Stimulated activated naive B cell treated with anti-CD40 and anti-IgM and Interleukin-4, amounts not matched to agents 10 μg/mL and 1 μg/mL and 100 μg/mL, for 72 hours (primary cell): Measurements from ENCODE around the gene FOXA3.

Source experiments
- ATAC-seq, 2 donors: fragments of 150-1000 bp; cut with Tn5 transposase; replicated peaks; 2 replicates each; pipeline ENCODE4 v1.10.0; 2021; ENCODE audit warnings: moderate library complexity in 1 of 2
- DNase-seq: peaks from one replicate; pipeline ENCODE4 v3.0.0; 2021
- H3K27ac Mint-ChIP-seq: one replicate; pipeline ENCODE4 v1.8.0; 2022; ENCODE audit warnings: mild to moderate bottlenecking, mixed read lengths
- H3K27me3 Mint-ChIP-seq, 2 donors: one replicate each; pipeline ENCODE4 v1.8.0; 2022; ENCODE audit warnings: mixed read lengths in 2 of 2
- H3K36me3 Mint-ChIP-seq, 2 donors: one replicate each; pipeline ENCODE4 v1.8.0; 2022; ENCODE audit warnings: mixed read lengths in 2 of 2, mild to moderate bottlenecking in 1 of 2
- H3K4me1 Mint-ChIP-seq, 2 donors: one replicate each; pipeline ENCODE4 v1.8.0; 2022; ENCODE audit warnings: mixed read lengths in 2 of 2, mild to moderate bottlenecking in 1 of 2
- H3K4me3 Mint-ChIP-seq, 2 donors: one replicate each; pipeline ENCODE4 v1.8.0; 2022; ENCODE audit warnings: mild to moderate bottlenecking in 2 of 2, mixed read lengths in 2 of 2, moderate library complexity in 1 of 2
- H3K9me3 Mint-ChIP-seq, 2 donors: one replicate each; pipeline ENCODE4 v1.8.0; 2022; ENCODE audit warnings: mixed read lengths in 2 of 2, mild to moderate bottlenecking in 1 of 2

FOXA3 gene

DNA sequence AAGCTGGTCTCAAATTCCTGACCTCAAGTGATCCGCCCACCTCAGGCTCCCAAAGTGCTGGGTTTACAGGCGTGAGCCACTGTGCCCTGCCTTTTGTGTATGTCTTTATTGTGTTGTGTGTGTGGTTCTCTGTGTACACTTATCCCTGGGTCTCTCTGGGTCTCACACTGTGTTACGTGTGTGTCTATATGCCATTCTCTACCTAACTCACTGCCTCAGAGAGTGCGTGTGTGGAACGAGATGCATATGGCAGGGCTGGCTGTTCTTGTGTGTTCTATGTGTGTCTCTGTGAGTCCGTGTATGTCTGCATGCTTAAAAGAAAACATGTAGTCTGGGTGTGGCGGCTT, 10.5 kb downstream of the FOXA3 start:
- no peak for DNase-seq
- no peak overlapping the region for H3K27ac Mint-ChIP-seq
- H3K9me3 Mint-ChIP-seq: no peaks in the 10 kb centered on the region
- H3K27me3 Mint-ChIP-seq: peaks cover 42 to 51% of the 10 kb centered on the region in 2 donors
- peaks cover 8 to 18% of the 10 kb centered on the region in 2 donors for H3K4me1 Mint-ChIP-seq
- ATAC-seq: no peak
- H3K4me3 Mint-ChIP-seq: no peak overlapping the region
- no peaks in the 10 kb centered on the region for H3K36me3 Mint-ChIP-seq

DNA sequence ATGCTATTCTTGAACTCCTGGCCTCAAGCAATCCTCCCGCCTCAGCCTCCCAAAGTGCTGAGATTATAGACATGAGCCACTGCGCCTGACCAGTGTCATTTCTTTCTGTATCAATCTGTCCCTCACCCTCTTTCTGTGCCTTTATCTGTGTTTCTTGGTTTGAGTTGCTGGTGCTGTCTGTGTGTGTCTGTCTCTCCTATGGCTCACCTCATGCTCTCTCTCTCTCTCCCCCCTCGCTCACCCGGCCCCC, 12.0 kb downstream of the FOXA3 start:
- Mint-ChIP-seq H3K36me3 (no peaks in the 10 kb centered on the region), H3K4me1 (peaks cover 8 to 18% of the 10 kb centered on the region in 2 donors), H3K27ac (no peak overlapping the region), H3K9me3 (no peaks in the 10 kb centered on the region), H3K27me3 (peaks cover 46 to 57% of the 10 kb centered on the region in 2 donors), H3K4me3 (peak overlapping the region; percentile 1 to 68)
- ATAC-seq: peak; percentile 68 to 80
- no peak for DNase-seq

GRCh38 chr19:45876411-45877197, 12.5 kb downstream of the FOXA3 start:
- Mint-ChIP-seq H3K36me3 (peaks cover 1% of the 10 kb centered on the region in 2 donors), H3K4me3 (peak overlapping the region; percentile 1 to 68), H3K4me1 (peaks cover 10 to 23% of the 10 kb centered on the region in 2 donors), H3K9me3 (no peaks in the 10 kb centered on the region), H3K27me3 (peaks cover 47 to 57% of the 10 kb centered on the region in 2 donors), H3K27ac (peak overlapping the region; percentile 52)
- ATAC-seq (peak; percentile 49 to 53), DNase-seq (no peak)

- DNase-seq (no peak), ATAC-seq (peak; percentile 32 to 51)
- H3K36me3 Mint-ChIP-seq: peaks cover 4 to 7% of the 10 kb centered on the region in 2 donors
- no peak overlapping the region for H3K4me3 Mint-ChIP-seq
- peaks cover 16 to 36% of the 10 kb centered on the region in 2 donors for H3K4me1 Mint-ChIP-seq
- H3K27me3 Mint-ChIP-seq: peaks cover 47 to 57% of the 10 kb centered on the region in 2 donors
- H3K9me3 Mint-ChIP-seq: no peaks in the 10 kb centered on the region
- no peak overlapping the region for H3K27ac Mint-ChIP-seq
Observed at GRCh38 chr19:45878043-45878794, 14.1 kb downstream of the FOXA3 start.

GRCh38 chr19:45879055-45879454, 14.9 kb downstream of the FOXA3 start:
- H3K36me3 Mint-ChIP-seq: peaks cover 6 to 11% of the 10 kb centered on the region in 2 donors
- peak overlapping the region; percentile 7 for H3K27ac Mint-ChIP-seq
- no peak overlapping the region for H3K4me3 Mint-ChIP-seq
- H3K4me1 Mint-ChIP-seq: peaks cover 21 to 44% of the 10 kb centered on the region in 2 donors
- ATAC-seq: no peak
- peaks cover 44 to 53% of the 10 kb centered on the region in 2 donors for H3K27me3 Mint-ChIP-seq
- DNase-seq: no peak
- no peaks in the 10 kb centered on the region for H3K9me3 Mint-ChIP-seq

DNA sequence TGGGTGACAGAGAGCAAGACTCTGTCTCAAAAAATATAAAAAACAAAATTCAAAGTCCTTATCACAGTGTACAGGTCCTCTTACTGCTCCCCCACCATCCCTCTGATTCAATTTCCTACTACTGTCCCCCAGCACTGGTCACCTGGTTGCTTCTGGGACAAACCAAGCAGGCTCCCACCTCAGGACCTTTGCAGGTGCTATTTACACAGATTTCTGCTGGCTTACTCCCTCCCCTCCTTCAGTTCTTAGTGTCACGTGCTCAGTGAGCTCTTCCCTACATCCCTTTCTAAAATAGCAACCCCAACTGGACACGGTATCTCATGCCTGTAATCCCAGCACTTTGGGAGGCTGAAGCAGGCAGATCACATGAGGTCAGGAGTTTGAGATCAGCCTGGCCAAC, 15.8 kb downstream of the FOXA3 start:
- ATAC-seq (no peak), DNase-seq (no peak)
- Mint-ChIP-seq H3K4me3 (no peak overlapping the region), H3K27me3 (peaks cover 38 to 46% of the 10 kb centered on the region in 2 donors), H3K27ac (no peak overlapping the region), H3K4me1 (peaks cover 21 to 45% of the 10 kb centered on the region in 2 donors), H3K36me3 (peaks cover 6 to 11% of the 10 kb centered on the region in 2 donors), H3K9me3 (no peaks in the 10 kb centered on the region)

DNA sequence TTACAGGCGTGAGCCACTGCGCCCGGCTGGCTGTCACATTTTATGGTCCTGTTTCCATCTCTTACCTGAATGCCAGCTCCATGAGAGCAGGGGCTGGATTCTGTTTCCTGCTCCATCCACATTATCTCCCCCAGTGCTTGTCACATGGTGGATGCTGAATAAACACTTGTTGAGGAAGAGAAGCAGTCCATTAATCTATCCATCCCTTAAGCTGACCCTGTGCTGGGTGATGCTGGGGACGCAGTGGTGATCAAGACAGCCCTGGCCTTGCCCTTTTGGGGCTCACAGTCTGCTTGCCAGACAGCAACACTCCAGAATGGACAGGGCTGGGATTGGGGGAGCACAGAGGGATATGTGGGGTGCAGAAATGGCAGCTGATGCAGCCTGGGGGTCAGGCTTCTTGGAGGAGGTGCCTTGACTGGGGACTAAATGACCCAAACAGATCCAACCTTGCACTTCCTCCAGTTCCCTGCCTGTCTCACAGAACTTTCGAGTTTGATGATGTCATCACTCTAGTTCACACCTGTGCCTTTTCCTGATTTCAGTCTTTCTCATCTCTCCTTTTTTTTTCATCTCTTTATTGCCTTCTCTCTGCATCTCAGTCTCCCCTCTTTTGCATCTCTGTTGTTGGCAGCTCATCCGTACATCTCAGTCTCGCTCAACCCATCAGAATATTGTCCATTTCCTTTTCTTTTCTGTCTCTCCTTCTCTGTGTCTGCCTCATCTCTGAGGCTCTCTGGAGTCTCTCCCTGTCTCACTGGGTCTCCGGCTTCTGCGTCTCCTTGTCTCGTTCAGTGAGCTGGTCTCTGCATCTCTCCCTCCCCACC, 17.2 kb downstream of the FOXA3 start:
- Mint-ChIP-seq H3K27me3 (peaks cover 27 to 32% of the 10 kb centered on the region in 2 donors), H3K36me3 (peaks cover 6 to 11% of the 10 kb centered on the region in 2 donors), H3K27ac (no peak overlapping the region), H3K9me3 (no peaks in the 10 kb centered on the region), H3K4me1 (peaks cover 20 to 48% of the 10 kb centered on the region in 2 donors), H3K4me3 (no peak overlapping the region)
- no peak for DNase-seq
- ATAC-seq: no peak

DNA sequence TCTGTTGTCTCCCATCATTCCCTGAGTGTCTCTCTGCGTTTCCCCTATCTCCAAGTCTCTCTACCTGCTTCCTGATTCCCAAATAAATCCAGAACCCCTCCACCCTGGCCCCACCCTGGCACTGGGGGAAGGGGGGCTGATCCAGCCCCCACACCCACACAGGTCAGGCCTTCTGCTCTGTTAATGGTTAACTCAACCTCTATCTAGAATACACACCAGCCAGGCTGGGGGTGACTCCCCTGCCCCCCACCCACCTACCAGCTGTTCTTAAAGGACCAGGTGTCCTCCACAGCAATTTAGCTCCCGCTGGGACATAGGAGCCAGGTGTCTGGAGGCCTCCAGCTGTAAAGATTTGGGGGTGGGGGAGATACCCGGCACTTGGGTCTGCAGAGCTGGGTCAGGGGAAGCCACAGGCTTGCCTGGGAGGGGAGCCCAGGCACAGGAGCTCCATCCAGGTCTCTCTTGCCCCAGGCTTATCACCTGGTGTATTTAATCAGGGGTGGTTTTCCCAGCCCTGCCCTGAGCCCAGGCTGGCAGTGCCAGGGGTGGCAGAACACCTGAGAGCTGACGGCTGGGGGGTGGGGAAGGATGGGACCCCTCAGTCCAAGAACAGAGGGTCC, 17.9 kb downstream of the FOXA3 start:
- no peak for DNase-seq
- no peak overlapping the region for H3K27ac Mint-ChIP-seq
- peaks cover 18 to 45% of the 10 kb centered on the region in 2 donors for H3K4me1 Mint-ChIP-seq
- peaks cover 25 to 27% of the 10 kb centered on the region in 2 donors for H3K27me3 Mint-ChIP-seq
- H3K4me3 Mint-ChIP-seq: no peak overlapping the region
- H3K9me3 Mint-ChIP-seq: no peaks in the 10 kb centered on the region
- ATAC-seq: no peak
- peaks cover 6 to 11% of the 10 kb centered on the region in 2 donors for H3K36me3 Mint-ChIP-seq

DNA sequence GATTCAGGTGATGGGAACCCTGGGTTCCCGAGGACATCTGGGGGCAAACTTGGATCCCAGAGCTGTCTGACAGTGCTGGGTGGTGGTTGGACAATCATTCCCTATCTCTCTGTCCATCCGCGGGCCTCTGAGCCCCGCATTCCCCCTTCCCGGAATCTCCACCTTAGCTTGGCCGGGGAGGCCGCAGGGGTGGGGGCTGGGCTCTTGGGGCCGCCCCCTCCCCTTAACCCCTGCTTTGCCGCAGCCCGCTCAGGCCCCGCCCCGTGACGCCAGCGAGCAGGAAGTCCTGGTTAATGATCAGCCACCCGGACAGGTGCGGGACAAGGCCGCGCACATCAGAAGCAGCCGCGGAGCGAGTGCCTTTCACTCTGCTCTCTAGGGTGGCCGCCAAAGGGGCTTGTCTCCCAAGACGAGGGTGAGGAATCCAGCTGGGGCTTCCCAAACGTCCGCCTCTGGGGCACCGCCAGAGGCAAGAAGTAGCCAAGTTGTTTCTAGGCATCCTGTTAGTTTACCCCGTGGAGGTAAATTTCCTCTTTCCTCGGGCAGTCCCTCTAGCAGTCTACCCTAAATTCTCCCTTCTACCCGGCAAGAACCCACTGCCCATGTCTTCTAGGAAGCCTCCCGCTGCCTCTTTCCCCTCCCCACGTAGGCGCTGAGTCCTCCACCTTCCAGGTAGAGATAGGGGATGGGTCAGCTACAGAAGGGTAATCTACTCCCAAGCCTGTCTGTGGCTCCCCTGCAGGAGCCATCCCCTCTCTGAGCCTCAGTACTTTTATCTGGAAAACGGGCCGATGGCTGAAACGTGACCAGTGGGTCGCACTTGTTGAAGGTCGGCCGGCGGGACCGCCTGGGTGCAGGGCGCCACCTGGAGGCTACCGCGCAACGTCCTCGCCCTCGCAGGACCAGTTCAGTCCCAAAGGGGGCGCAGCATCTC, 18.8 kb downstream of the FOXA3 start:
- Mint-ChIP-seq H3K27ac (peak overlapping the region; percentile 85), H3K27me3 (peaks cover 17 to 18% of the 10 kb centered on the region in 2 donors), H3K9me3 (no peaks in the 10 kb centered on the region), H3K4me1 (peaks cover 16 to 41% of the 10 kb centered on the region in 2 donors), H3K36me3 (peaks cover 6 to 11% of the 10 kb centered on the region in 2 donors), H3K4me3 (peak overlapping the region; percentile 77 to 86)
- ATAC-seq (peak; percentile 19 to 22), DNase-seq (peak; percentile 79)

DNA sequence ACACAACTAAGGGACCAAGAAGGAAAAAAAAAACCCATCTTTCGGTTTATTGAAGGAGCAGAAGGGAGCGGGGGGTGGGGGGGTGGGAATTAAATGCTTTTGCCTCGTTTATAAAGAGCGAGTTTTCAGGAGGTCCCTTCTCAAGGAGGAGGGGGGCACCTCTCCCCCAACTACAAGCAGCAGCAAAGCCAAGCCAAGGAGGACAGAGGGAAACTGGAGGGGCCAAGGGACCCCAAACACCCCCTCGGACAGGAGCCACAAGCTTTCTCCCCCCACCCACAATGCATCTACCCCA, 19.4 kb downstream of the FOXA3 start:
- Mint-ChIP-seq H3K36me3 (peaks cover 6 to 11% of the 10 kb centered on the region in 2 donors), H3K9me3 (no peaks in the 10 kb centered on the region), H3K27ac (peak overlapping the region; percentile 85), H3K4me1 (peaks cover 15 to 38% of the 10 kb centered on the region in 2 donors), H3K4me3 (peak overlapping the region; percentile 77 to 86), H3K27me3 (peaks cover 12% of the 10 kb centered on the region in 2 donors)
- no peak for DNase-seq
- ATAC-seq: no peak

GRCh38 chr19:45883881-45884681, 20.0 kb downstream of the FOXA3 start:
- DNase-seq (no peak), ATAC-seq (no peak)
- Mint-ChIP-seq H3K9me3 (no peaks in the 10 kb centered on the region), H3K4me1 (peaks cover 15 to 35% of the 10 kb centered on the region in 2 donors), H3K4me3 (peak overlapping the region; percentile 77 to 86), H3K36me3 (peaks cover 6 to 11% of the 10 kb centered on the region in 2 donors), H3K27me3 (peaks cover 6 to 9% of the 10 kb centered on the region in 2 donors), H3K27ac (no peak overlapping the region)

DNA sequence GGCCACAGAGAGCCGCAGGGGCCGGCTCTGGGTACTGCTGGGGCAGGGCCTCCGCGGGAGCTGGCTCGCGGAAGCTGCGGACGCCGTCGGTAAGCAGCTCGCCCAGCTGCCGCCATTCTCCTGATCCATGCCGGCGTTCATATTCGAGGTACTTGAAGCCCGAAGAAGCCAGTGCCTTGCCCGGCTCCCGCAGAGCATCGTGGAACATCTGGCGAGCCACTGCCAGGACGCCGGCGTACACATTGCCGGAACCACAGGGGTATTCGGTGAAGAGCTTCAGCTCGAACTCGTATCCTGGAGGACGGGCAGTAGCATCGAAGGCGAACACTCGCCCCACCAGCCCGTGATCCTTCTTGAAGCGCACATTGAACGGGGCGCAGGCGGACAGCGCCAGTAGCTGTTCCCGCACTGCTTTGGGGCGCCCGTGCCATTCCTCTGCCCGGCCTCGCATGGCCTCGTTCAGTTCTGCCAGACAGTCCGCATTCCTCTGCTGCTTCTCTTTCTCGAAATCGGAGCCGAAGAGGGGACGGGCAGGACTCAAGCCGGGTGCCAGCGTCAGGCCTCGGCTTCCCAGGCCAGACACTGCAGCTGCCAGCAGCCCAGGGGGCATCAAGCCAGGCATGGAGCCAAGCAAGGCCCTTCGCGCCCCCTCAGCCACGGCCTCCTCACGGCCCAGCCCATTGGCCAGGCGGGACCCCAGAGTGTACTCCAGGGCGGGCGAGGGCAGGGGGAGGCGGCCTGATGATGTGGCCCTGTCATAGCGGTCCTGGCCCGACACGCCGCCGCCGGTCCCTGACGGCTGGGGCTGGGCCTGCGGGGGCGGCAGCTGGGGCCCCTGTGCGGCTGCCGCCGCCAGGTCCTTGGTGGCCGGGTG, 20.8 kb downstream of the FOXA3 start:
- H3K27me3 Mint-ChIP-seq: peaks cover 4 to 9% of the 10 kb centered on the region in 2 donors
- DNase-seq (no peak), ATAC-seq (peak; percentile 2 to 3)
- H3K36me3 Mint-ChIP-seq: peaks cover 7 to 11% of the 10 kb centered on the region in 2 donors
- peak overlapping the region; percentile 55 to 98 for H3K4me3 Mint-ChIP-seq
- H3K4me1 Mint-ChIP-seq: peaks cover 15 to 35% of the 10 kb centered on the region in 2 donors
- H3K27ac Mint-ChIP-seq: no peak overlapping the region
- no peaks in the 10 kb centered on the region for H3K9me3 Mint-ChIP-seq
